OCI-LY3 (cell line): Measurements from ENCODE around the gene UGT1A3.

Experiments used
- EZH2phosphoT487 ChIP-seq: fragments of 200-600 bp; shearing (Covaris generic); IDR thresholded peaks from 2 replicates; pipeline ENCODE4 v1.6.1; 2018; ENCODE audit warnings: antibody characterized with exemption, mixed run types, low read depth
- TF ChIP-seq, protein P1 (sequence below): fragments of 200-600, 300-600 bp; sonication (generic); IDR thresholded peaks from 2 replicates; pipeline ENCODE4 v1.5.1; 2014; ENCODE audit warnings: antibody characterized with exemption, low read length, low read depth

DNA sequence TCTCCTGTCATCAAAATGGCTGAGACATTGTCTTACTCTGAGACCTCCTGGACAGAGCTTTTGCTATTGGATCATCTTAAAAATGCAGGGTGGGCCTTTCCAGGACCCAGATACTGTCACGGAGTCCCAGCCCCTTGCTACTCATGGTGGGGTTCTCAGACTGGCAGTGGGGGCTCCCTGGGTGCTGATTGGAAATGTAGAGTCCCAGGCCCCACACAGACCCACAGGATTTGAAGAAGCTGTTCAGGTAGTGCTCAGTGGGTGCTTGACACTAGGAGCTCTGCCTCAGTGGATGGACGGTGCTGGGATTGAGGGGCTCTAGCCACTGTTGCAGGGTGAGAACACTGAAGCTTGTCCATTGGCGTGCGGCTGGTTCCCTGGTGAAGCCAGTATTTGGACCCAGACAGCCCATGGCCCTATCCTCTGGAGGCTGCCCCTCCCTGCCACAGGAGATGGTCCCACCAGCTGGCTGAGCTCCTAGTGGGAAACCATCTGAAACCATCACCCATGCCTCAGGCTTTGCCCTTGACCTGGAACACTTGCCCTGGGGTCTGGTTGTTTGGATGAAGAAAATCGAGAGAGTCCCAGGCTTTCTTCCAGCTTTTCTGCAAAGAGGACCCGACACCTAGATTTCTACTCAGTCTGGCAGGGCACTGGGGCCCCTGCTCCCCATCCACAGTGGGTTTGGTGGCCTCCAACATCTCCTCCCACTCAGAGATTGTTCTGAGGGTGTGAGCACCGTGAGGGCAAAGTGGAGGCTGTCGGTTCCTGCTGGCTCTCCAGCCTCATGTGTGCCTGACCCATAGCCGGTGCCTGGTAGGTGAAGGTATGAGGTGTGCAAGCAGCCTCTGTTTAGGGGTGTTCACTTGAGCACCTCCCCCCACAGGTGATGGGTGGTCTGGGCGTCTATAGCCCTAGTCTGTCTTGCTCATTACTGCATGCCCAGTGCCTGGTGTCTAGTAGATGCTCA, 79.4 kb downstream of the UGT1A3 start:
- TF ChIP-seq, protein P1, sequence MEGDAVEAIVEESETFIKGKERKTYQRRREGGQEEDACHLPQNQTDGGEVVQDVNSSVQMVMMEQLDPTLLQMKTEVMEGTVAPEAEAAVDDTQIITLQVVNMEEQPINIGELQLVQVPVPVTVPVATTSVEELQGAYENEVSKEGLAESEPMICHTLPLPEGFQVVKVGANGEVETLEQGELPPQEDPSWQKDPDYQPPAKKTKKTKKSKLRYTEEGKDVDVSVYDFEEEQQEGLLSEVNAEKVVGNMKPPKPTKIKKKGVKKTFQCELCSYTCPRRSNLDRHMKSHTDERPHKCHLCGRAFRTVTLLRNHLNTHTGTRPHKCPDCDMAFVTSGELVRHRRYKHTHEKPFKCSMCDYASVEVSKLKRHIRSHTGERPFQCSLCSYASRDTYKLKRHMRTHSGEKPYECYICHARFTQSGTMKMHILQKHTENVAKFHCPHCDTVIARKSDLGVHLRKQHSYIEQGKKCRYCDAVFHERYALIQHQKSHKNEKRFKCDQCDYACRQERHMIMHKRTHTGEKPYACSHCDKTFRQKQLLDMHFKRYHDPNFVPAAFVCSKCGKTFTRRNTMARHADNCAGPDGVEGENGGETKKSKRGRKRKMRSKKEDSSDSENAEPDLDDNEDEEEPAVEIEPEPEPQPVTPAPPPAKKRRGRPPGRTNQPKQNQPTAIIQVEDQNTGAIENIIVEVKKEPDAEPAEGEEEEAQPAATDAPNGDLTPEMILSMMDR: no peak
- no peak for TF ChIP-seq EZH2phosphoT487
